B cell (primary cell): ENCODE data around the gene ADRM1. TPM values are rescaled to one million over a fixed set of nuclear protein-coding genes. Genes with fewer than 3 reads are reported as not detected.

Experiments
- ATAC-seq: fragments of 200-7000 bp; cut with Tn5 transposase; one replicate; pipeline ENCODE4 v1.10.0; 2021; ENCODE audit warnings: low read depth, mild to moderate bottlenecking, moderate number of reproducible peaks, moderate library complexity
- CTCF ChIA-PET: fragments of 350-600 bp; sonication (Branson Sonifier 250); formaldehyde crosslinking; loops from one replicate; lab custom pipeline; 2021; ENCODE audit warnings: antibody characterized with exemption, inconsistent platforms; lab: Charles Lee
- POLR2A ChIA-PET: fragments of 350-600 bp; sonication (Branson Sonifier 250); formaldehyde crosslinking; loops from one replicate; lab custom pipeline; 2021; ENCODE audit warnings: antibody characterized with exemption; lab: Charles Lee
- DNase-seq: peaks from one replicate; pipeline ENCODE4 v3.0.0; 2013
- H2AFZ ChIP-seq: 2 replicates; pipeline ENCODE4 v1.6.1; 2012; ENCODE audit warnings: mild to moderate bottlenecking, low read depth, low read length; ENCODE audit not compliant: insufficient read depth, poor library complexity, severe bottlenecking
- H3K27ac ChIP-seq, 2 donors: 1 replicate in 1 of 2; 2 replicates in 1 of 2; pipeline ENCODE4 v1.5.1; 2012 to 2013; ENCODE audit warnings: low read length in 2 of 2, mild to moderate bottlenecking in 2 of 2, moderate library complexity in 1 of 2
- H3K27me3 ChIP-seq, 4 experiments: fragments of 200-600 bp in 1 of 4; sonication (generic) in 1 of 4; replicated peaks in 1 of 4; 1 replicate in 2 of 4; 2 replicates in 2 of 4; pipeline versions ENCODE4 v1.6.1 to v1.7.0; 2013 to 2016; ENCODE audit warnings: low read length in 3 of 4, mild to moderate bottlenecking in 2 of 4, mixed read lengths in 1 of 4, moderate library complexity in 1 of 4; ENCODE audit not compliant: insufficient read depth in 4 of 4, control insufficient read depth in 3 of 4; ENCODE audit errors: control extremely low read depth in 1 of 4
- H3K36me3 ChIP-seq, 2 experiments: replicated peaks in 1 of 2; 1 replicate in 1 of 2; 2 replicates in 1 of 2; pipeline versions ENCODE4 v1.6.1 to v1.7.1; 2013; ENCODE audit warnings: low read length in 1 of 2; ENCODE audit not compliant: insufficient read depth in 2 of 2, control insufficient read depth in 1 of 2; ENCODE audit errors: control extremely low read depth in 1 of 2, extremely low read depth in 1 of 2
- H3K4me1 ChIP-seq, 2 donors: fragments of 200-600 bp in 1 of 2; sonication (generic) in 1 of 2; 1 replicate in 1 of 2; 2 replicates in 1 of 2; pipeline versions ENCODE4 v1.5.1 to v1.6.1; 2013 to 2017; ENCODE audit warnings: low read length in 2 of 2; ENCODE audit not compliant: control insufficient read depth in 2 of 2, insufficient read depth in 2 of 2
- H3K4me2 ChIP-seq: replicated peaks from 2 replicates; pipeline ENCODE3; 2012; ENCODE audit warnings: mild to moderate bottlenecking, low read depth, low read length; ENCODE audit not compliant: poor library complexity, severe bottlenecking
- H3K4me3 ChIP-seq, 5 experiments: fragments of 200-600 bp in 1 of 5; sonication (generic) in 1 of 5; 1 replicate in 3 of 5; 2 replicates in 2 of 5; pipeline versions ENCODE4 v1.5.1 to v1.7.0; 2011 to 2016; ENCODE audit warnings: low read length in 4 of 5, mild to moderate bottlenecking in 4 of 5, low read depth in 2 of 5, control low read depth in 1 of 5, moderate library complexity in 1 of 5; ENCODE audit not compliant: insufficient read depth in 1 of 5; ENCODE audit errors: control extremely low read depth in 1 of 5, extremely low read depth in 1 of 5
- H3K79me2 ChIP-seq: fragments of 200-600 bp; sonication (generic); one replicate; pipeline ENCODE4 v1.6.0; 2016; ENCODE audit warnings: low read length; ENCODE audit not compliant: control insufficient read depth, insufficient read depth
- H3K9ac ChIP-seq: fragments of 200-600 bp; sonication (generic); 2 replicates; pipeline ENCODE4 v1.6.1; 2017; ENCODE audit warnings: mild to moderate bottlenecking, low read length, moderate library complexity
- H3K9me3 ChIP-seq, 3 donors: one replicate each; pipeline versions ENCODE4 v1.6.1 to v1.7.1; 2013; ENCODE audit warnings: low read length in 2 of 3; ENCODE audit not compliant: control insufficient read depth in 2 of 3, insufficient read depth in 1 of 3; ENCODE audit errors: control extremely low read depth in 1 of 3
- H4K20me1 ChIP-seq: 2 replicates; pipeline ENCODE4 v1.6.0; 2012; ENCODE audit warnings: mild to moderate bottlenecking, low read length; ENCODE audit not compliant: insufficient read depth, control insufficient read depth, poor library complexity, severe bottlenecking
- H3K27ac Mint-ChIP-seq: one replicate; pipeline ENCODE4 v1.8.0; 2021; ENCODE audit warnings: mixed read lengths
- H3K27me3 Mint-ChIP-seq: one replicate; pipeline ENCODE4 v1.8.0; 2021; ENCODE audit warnings: mixed read lengths
- H3K4me1 Mint-ChIP-seq: one replicate; pipeline ENCODE4 v1.8.0; 2021; ENCODE audit warnings: mixed read lengths
- H3K4me3 Mint-ChIP-seq: one replicate; pipeline ENCODE4 v1.8.0; 2021; ENCODE audit warnings: mixed read lengths
- H3K9me3 Mint-ChIP-seq: one replicate; pipeline ENCODE4 v1.8.0; 2022; ENCODE audit warnings: mixed read lengths; ENCODE audit not compliant: insufficient read depth
- EZH2 ChIP-seq: IDR thresholded peaks from 2 replicates; pipeline ENCODE4 v1.6.1; 2012; ENCODE audit warnings: borderline replicate concordance, low read depth, mild to moderate bottlenecking, moderate library complexity, low read length; ENCODE audit not compliant: insufficient read depth, poor library complexity, severe bottlenecking
- WGBS: methylation state at CpG from one replicate; pipeline ENCODE4 v1.1.5; 2013; ENCODE audit warnings: missing lambda C conversion rate; ENCODE audit not compliant: insufficient coverage; 5-methylcytosine and 5-hydroxymethylcytosine counted together
- intact Hi-C: fragments of 100-400 bp; cut with micrococcal nuclease; formaldehyde crosslinking; loops from one replicate; pipeline ENCODE4 v1.10.0; 2022
- polyA plus RNA-seq: library from polyadenylated mRNA; depleted of rRNA; stranded (reverse); fragments of >200 nt; gene quantifications from 2 replicates; pipeline ENCODE4 v1.2.3, GENCODE V29; 2012
- total RNA-seq, 2 donors: library from RNA; stranded (reverse); fragments of 120-200 nt in 1 of 2; gene quantifications; 1 replicate in 1 of 2; 2 replicates in 1 of 2; pipeline versions ENCODE4 v1.2.3 to v1.2.4, GENCODE V29; 2013 to 2022
- TF ChIP-seq, protein P1 (sequence below): fragments of 200-600 bp; IDR thresholded peaks from one replicate; pipeline ENCODE4 v1.8.0; 2022; ENCODE audit warnings: antibody characterized with exemption, mild to moderate bottlenecking

Gene ADRM1
- total and polyA plus RNA-seq, 2 donors (not counting 1 experiment from before 2014, with no cell fraction given), result 73.9 to 87.2 TPM

DNA sequence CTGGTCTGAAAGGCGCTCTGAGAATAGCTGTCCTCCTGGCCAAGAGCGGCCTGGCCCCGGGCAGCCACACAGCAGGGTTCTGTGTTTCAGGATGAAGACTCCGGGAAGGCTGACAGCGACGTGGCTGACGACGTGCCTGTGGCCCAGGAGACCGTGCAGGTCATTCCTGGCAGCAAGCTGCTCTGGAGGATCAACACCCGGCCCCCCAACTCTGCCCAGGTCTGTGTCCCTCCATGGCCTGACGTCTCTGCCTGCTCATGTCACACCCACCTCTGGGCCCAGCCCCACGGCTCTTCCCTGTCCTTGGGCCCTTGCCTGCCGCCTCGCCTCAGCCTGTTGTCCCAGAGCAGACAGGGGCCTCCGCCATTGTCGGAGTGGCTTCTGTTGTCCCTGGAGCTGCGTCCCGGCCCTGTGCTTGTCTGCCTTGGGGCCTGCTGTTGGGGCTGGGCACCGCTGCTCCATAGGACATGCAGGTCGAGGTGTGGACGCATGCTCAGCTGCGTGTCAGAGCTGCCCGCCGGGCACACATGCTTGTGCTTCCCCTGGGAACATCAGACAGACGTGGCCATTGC is 16.2 kb upstream of the ADRM1 start:
- Histone ChIP-seq H3K4me3 (no peak overlapping the region), H2AFZ (no peak overlapping the region), H3K9ac (no peak overlapping the region), H3K4me1 (peaks cover 0 to 4% of the 10 kb centered on the region in 2 donors), H4K20me1 (no peaks in the 10 kb centered on the region), H3K27ac (no peak overlapping the region), H3K36me3 (peaks cover 0 to 52% of the 10 kb centered on the region in 2 experiments), H3K27me3 (no peaks in the 10 kb centered on the region), H3K9me3 (no peaks in the 10 kb centered on the region), H3K4me2 (no peak overlapping the region), H3K79me2 (no peaks in the 10 kb centered on the region)
- intact Hi-C loops, result no loop called here
- ATAC-seq, result no peak
- H3K4me1 Mint-ChIP-seq, result peaks cover 3% of the 10 kb centered on the region
- DNase-seq, result no peak
- H3K9me3 Mint-ChIP-seq, result no peaks in the 10 kb centered on the region
- ChIA-PET CTCF (no interaction called here), POLR2A (no interaction called here)
- 98% methylated on average over 25 of the region's 25 CpGs for WGBS
- H3K4me3 Mint-ChIP-seq, result no peak overlapping the region
- H3K27ac Mint-ChIP-seq, result no peak overlapping the region
- TF ChIP-seq, protein P1, sequence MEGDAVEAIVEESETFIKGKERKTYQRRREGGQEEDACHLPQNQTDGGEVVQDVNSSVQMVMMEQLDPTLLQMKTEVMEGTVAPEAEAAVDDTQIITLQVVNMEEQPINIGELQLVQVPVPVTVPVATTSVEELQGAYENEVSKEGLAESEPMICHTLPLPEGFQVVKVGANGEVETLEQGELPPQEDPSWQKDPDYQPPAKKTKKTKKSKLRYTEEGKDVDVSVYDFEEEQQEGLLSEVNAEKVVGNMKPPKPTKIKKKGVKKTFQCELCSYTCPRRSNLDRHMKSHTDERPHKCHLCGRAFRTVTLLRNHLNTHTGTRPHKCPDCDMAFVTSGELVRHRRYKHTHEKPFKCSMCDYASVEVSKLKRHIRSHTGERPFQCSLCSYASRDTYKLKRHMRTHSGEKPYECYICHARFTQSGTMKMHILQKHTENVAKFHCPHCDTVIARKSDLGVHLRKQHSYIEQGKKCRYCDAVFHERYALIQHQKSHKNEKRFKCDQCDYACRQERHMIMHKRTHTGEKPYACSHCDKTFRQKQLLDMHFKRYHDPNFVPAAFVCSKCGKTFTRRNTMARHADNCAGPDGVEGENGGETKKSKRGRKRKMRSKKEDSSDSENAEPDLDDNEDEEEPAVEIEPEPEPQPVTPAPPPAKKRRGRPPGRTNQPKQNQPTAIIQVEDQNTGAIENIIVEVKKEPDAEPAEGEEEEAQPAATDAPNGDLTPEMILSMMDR, result no peak
- TF ChIP-seq EZH2, result no peak
- H3K27me3 Mint-ChIP-seq, result no peaks in the 10 kb centered on the region

DNA sequence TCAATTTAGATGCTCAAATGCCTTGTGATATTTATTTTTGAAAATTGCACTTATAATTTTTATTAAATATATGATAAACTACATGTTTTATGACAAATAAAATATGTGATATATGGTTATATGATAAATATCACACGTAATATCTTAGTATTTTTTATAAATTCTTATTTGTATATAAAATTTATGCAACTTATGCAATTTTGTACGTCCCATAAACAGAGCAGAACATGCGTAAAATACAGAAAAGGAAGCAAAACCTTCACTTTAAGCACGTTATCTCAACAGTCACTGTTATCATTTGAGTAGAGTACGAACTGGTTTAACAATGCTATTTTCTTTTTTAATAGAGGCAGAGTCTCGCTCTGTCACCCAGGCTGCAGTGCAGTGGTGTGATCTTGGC is 15.7 kb upstream of the ADRM1 start:
- H3K9me3 ChIP-seq, result no peaks in the 10 kb centered on the region
- no peak overlapping the region for H3K9ac ChIP-seq
- no peaks in the 10 kb centered on the region for H3K27me3 ChIP-seq
- H3K4me3 ChIP-seq, result no peak overlapping the region
- peaks cover 0 to 9% of the 10 kb centered on the region in 2 donors for H3K4me1 ChIP-seq
- intact Hi-C loops, result no loop called here
- ATAC-seq (no peak), DNase-seq (no peak)
- no peaks in the 10 kb centered on the region for H4K20me1 ChIP-seq
- H3K4me2 ChIP-seq, result no peak overlapping the region
- no peaks in the 10 kb centered on the region for H3K79me2 ChIP-seq
- peaks cover 0 to 50% of the 10 kb centered on the region in 2 experiments for H3K36me3 ChIP-seq
- H2AFZ ChIP-seq, result no peak overlapping the region
- WGBS, result 100% methylated on average over 1 of the region's 6 CpGs
- no peak overlapping the region for H3K27ac Mint-ChIP-seq
- no peaks in the 10 kb centered on the region for H3K27me3 Mint-ChIP-seq
- ChIA-PET CTCF (no interaction called here), POLR2A (no interaction called here)
- H3K9me3 Mint-ChIP-seq, result no peaks in the 10 kb centered on the region
- TF ChIP-seq EZH2, result no peak
- TF ChIP-seq, protein P1, result no peak
- peaks cover 7% of the 10 kb centered on the region for H3K4me1 Mint-ChIP-seq
- no peak overlapping the region for H3K27ac ChIP-seq
- H3K4me3 Mint-ChIP-seq, result no peak overlapping the region
